Stomach (tissue), 9 donors: Measurements from ENCODE around the gene IL36A. TPM values are rescaled to one million over a fixed set of nuclear protein-coding genes. Genes with fewer than 3 reads are reported as not detected.

Experiments used
- DNase-seq, 2 donors: peaks; one replicate each; pipeline versions ENCODE4 v3.0.0 to v3.0.0-alpha.2; 2013 to 2019
- H3K27ac ChIP-seq, 5 donors: fragments of 200-600 bp in 4 of 5; sonication (generic) in 4 of 5; one replicate each; pipeline ENCODE4 v1.5.1; 2013 to 2019; ENCODE audit warnings: mild to moderate bottlenecking in 1 of 5, moderate library complexity in 1 of 5
- H3K27me3 ChIP-seq, 3 donors: fragments of 200-600 bp; sonication (generic); one replicate each; pipeline ENCODE4 v1.5.1; 2017 to 2019; ENCODE audit warnings: mixed run types in 1 of 3
- H3K36me3 ChIP-seq, 4 donors: fragments of 200-600 bp; sonication (generic); 1 replicate in 3 of 4; 2 replicates in 1 of 4; pipeline ENCODE4 v1.5.1; 2016 to 2019
- H3K4me1 ChIP-seq, 4 donors: fragments of 200-600 bp; sonication (generic); one replicate each; pipeline ENCODE4 v1.5.1; 2016 to 2019
- H3K4me3 ChIP-seq, 4 donors: fragments of 200-600 bp; sonication (generic) in 3 of 4; one replicate each; pipeline ENCODE4 v1.5.1; 2016 to 2019; ENCODE audit warnings: mild to moderate bottlenecking in 1 of 4
- H3K9me3 ChIP-seq, 4 donors: fragments of 200-600 bp; sonication (generic); one replicate each; pipeline ENCODE4 v1.5.1; 2016 to 2019
- EP300 ChIP-seq: sonication (generic); formaldehyde crosslinking; IDR thresholded peaks from one replicate; pipeline ENCODE4 v1.6.1; 2017; ENCODE audit warnings: antibody characterized with exemption
- POLR2A ChIP-seq, 4 donors: fragments of 450-650 bp; IDR thresholded peaks; one replicate each; pipeline ENCODE4 v1.6.1; 2016; ENCODE audit warnings: antibody characterized with exemption in 4 of 4, control low read depth in 2 of 4, mild to moderate bottlenecking in 1 of 4, moderate library complexity in 1 of 4
- POLR2AphosphoS5 ChIP-seq, 3 donors: sonication (generic); formaldehyde crosslinking; IDR thresholded peaks; one replicate each; pipeline ENCODE4 v1.6.1; 2016; ENCODE audit warnings: antibody characterized with exemption in 3 of 3
- WGBS, 5 donors: extraction: QIAGEN DNeasy Blood & Tissue Kit in 3 of 5; methylation state at CpG; one replicate each; pipeline versions ENCODE4 v1.1.5 to v1.1.7; 2013 to 2018; 5-methylcytosine and 5-hydroxymethylcytosine counted together
- intact Hi-C: fragments of 100-400 bp; cut with DNase I; formaldehyde crosslinking; loops from one replicate; pipeline ENCODE4 v1.15.1; 2023; ENCODE audit warnings: low total_unique reads
- polyA plus RNA-seq, 3 donors: library from polyadenylated mRNA; stranded (reverse); fragments of 200-250 nt; gene quantifications; one replicate each; pipeline ENCODE4 v1.2.3, GENCODE V29; 2013
- total RNA-seq, 5 donors: library from RNA; depleted of rRNA; stranded (reverse); fragments of >200 nt; gene quantifications; one replicate each; pipeline versions ENCODE4 v1.1.0 to v1.2.3, GENCODE V29; 2014 to 2016
- TF ChIP-seq, protein P1 (sequence below), 7 experiments: fragments of 450-650 bp in 4 of 7; fragments of 200-600 bp in 3 of 7; sonication (generic) in 3 of 7; IDR thresholded peaks; one replicate each; pipeline ENCODE4 v1.5.1; 2016 to 2019; ENCODE audit warnings: antibody characterized with exemption in 7 of 7, control low read depth in 2 of 7, mild to moderate bottlenecking in 1 of 7
- donor health status: healthy with polysubstance abuse.
- donor health status: Bipolar disorder and iron deficiency.
- donor health status: healthy.

The IL36A gene
- total and polyA plus RNA-seq, 8 donors, result 9.7 TPM; not detected in 7

DNA sequence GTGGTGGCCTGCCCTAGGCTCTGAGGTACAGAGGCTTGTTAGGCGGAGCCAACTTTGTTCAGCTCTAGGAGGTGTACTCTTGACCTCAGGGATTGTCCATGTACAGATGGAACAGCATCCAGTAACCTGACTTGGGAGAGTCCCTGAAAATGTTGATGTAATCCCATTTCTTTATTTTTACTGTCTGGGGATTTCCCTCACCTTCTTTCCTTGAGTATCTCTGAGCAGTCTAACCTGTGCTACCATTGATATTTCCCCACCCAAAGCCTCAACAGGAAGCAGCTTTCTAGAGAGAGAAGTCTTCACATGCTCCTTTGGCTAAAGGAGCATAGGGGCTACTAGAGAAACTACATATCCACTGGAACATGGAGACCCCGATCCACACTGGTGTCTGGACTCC is 10.4 kb downstream of the IL36A start:
- Histone ChIP-seq H3K9me3 (no peaks in the 10 kb centered on the region), H3K27ac (no peak overlapping the region), H3K4me3 (no peak overlapping the region), H3K4me1 (no peaks in the 10 kb centered on the region), H3K27me3 (no peaks in the 10 kb centered on the region), H3K36me3 (no peaks in the 10 kb centered on the region)
- intact Hi-C loops, result no loop called here
- no peak for DNase-seq
- 83 to 96% (median 95%) methylated on average over 2 of the region's 2 CpGs for WGBS, 5 donors
- no peak for TF ChIP-seq EP300
- TF ChIP-seq, protein P1, sequence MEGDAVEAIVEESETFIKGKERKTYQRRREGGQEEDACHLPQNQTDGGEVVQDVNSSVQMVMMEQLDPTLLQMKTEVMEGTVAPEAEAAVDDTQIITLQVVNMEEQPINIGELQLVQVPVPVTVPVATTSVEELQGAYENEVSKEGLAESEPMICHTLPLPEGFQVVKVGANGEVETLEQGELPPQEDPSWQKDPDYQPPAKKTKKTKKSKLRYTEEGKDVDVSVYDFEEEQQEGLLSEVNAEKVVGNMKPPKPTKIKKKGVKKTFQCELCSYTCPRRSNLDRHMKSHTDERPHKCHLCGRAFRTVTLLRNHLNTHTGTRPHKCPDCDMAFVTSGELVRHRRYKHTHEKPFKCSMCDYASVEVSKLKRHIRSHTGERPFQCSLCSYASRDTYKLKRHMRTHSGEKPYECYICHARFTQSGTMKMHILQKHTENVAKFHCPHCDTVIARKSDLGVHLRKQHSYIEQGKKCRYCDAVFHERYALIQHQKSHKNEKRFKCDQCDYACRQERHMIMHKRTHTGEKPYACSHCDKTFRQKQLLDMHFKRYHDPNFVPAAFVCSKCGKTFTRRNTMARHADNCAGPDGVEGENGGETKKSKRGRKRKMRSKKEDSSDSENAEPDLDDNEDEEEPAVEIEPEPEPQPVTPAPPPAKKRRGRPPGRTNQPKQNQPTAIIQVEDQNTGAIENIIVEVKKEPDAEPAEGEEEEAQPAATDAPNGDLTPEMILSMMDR (IDR thresholded peaks at IDR 0.05), result no peak
- no peak for TF ChIP-seq POLR2A (IDR thresholded peaks at IDR 0.05)
- no peak for TF ChIP-seq POLR2AphosphoS5 (IDR thresholded peaks at IDR 0.05)

DNA sequence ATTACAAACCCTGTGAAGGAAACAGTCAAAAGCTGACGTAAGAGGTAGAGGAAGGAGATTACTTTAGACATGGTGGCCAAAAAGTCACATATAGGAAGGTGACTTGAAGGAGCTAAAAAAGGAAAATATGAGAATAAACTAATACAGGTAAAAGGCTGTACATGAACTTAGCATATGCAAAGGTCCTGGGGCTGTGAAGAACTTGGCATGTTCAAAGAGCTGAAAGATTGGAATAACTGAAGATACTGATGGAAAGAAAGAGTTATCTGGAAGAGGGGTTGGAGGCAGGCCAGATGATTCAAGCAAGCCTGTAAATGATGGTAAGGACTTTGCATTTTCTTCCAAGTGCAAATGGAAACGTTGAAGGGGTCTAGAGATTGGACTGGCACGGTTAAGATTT is 13.2 kb downstream of the IL36A start:
- TF ChIP-seq POLR2AphosphoS5 (IDR thresholded peaks at IDR 0.05) (no peak), EP300 (no peak), POLR2A (IDR thresholded peaks at IDR 0.05) (no peak)
- TF ChIP-seq, protein P1 (IDR thresholded peaks at IDR 0.05), result no peak
- H3K36me3 ChIP-seq, result no peaks in the 10 kb centered on the region
- no peak for DNase-seq
- no peak overlapping the region for H3K4me3 ChIP-seq
- WGBS, 5 donors, result 71 to 89% (median 76%) methylated on average over 3 of the region's 3 CpGs
- no peaks in the 10 kb centered on the region for H3K4me1 ChIP-seq
- no peak overlapping the region for H3K27ac ChIP-seq
- intact Hi-C loops, result no loop called here
- H3K9me3 ChIP-seq, result no peaks in the 10 kb centered on the region
- no peaks in the 10 kb centered on the region for H3K27me3 ChIP-seq

DNA sequence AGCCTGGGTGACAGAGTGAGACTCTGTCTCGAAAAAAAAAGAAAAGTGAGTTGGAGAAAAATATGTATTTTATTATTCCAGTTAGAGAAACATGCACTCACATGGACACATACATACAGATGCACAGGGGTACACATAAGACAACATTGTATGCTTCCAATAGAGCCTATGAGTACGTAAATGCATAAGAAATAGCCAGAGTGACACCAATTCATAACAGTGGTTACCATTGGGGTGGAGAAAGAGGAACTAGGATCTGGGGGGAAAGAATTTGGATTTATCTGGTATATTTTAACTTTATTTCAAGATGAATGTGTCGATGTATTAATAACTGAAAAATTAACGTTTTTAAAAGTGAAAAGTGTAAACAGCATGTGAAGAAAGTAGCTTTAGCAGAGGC is 16.1 kb downstream of the IL36A start:
- DNase-seq, result no peak
- Histone ChIP-seq H3K36me3 (no peaks in the 10 kb centered on the region), H3K4me1 (no peaks in the 10 kb centered on the region), H3K4me3 (no peak overlapping the region), H3K9me3 (no peaks in the 10 kb centered on the region), H3K27me3 (peaks cover 0 to 6% (median 0%) of the 10 kb centered on the region in 3 donors), H3K27ac (no peak overlapping the region)
- intact Hi-C loops, result no loop called here
- TF ChIP-seq EP300 (no peak), POLR2AphosphoS5 (IDR thresholded peaks at IDR 0.05) (no peak), POLR2A (IDR thresholded peaks at IDR 0.05) (no peak)
- TF ChIP-seq, protein P1 (IDR thresholded peaks at IDR 0.05), result no peak
- 52 to 78% (median 62%) methylated on average over 4 of the region's 4 CpGs for WGBS, 5 donors

DNA sequence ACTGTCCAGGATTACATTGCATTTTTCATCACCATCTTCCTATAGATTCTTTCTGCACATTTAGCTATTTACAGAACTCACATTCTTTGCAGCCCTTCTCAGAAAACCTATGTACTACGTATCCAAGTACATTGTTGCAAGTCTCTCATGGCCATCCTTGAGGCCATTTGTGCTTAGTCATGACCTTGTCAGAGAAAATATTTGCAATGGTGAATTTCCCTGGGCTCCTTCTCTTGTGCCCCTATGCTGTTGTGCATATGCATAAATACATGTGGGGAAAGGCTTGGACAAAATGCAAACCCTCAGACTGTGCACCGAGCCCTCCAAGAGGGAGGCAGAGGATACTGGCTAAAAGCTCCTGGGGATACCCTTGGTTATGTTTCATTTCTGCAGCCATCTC is 19.5 kb downstream of the IL36A start:
- WGBS, 5 donors, result 91 to 97% (median 97%) methylated on average over 2 of the region's 2 CpGs
- Histone ChIP-seq H3K27me3 (peaks cover 0 to 24% (median 0%) of the 10 kb centered on the region in 3 donors), H3K36me3 (no peaks in the 10 kb centered on the region), H3K27ac (no peak overlapping the region), H3K9me3 (no peaks in the 10 kb centered on the region), H3K4me3 (no peak overlapping the region), H3K4me1 (no peaks in the 10 kb centered on the region)
- intact Hi-C loops, result no loop called here
- TF ChIP-seq POLR2A (IDR thresholded peaks at IDR 0.05) (no peak), EP300 (no peak), POLR2AphosphoS5 (IDR thresholded peaks at IDR 0.05) (no peak)
- TF ChIP-seq, protein P1 (IDR thresholded peaks at IDR 0.05), result no peak
- DNase-seq, result no peak
